Left lung (tissue), 10 donors: ENCODE data around the gene NDRG4. TPM values are rescaled to one million over a fixed set of nuclear protein-coding genes. Genes with fewer than 3 reads are reported as not detected.
A peak's percentile ranks its signal among the peaks of the same experiment; 100 is the strongest.

Experiments used
- ATAC-seq: fragments of 200-7000 bp; cut with Tn5 transposase; one replicate; pipeline ENCODE4 v1.9.1; 2020; ENCODE audit warnings: moderate library complexity
- DNase-seq, 4 donors: peaks; one replicate each; pipeline ENCODE4 v3.0.0-alpha.2; 2013 to 2020
- H3K27ac ChIP-seq, 2 donors: fragments of 200-600 bp; sonication (generic) in 1 of 2; one replicate each; pipeline versions ENCODE4 v1.5.0 to v1.8.0; 2020 to 2021
- H3K27me3 ChIP-seq, 2 donors: fragments of 200-600 bp; sonication (generic) in 1 of 2; one replicate each; pipeline versions ENCODE4 v1.5.0 to v1.8.0; 2020 to 2021
- H3K36me3 ChIP-seq, 2 donors: fragments of 200-600 bp; sonication (generic) in 1 of 2; one replicate each; pipeline versions ENCODE4 v1.5.0 to v1.8.0; 2020 to 2021
- H3K4me1 ChIP-seq, 2 donors: fragments of 200-600 bp; one replicate each; pipeline ENCODE4 v1.8.0; 2021
- H3K4me3 ChIP-seq, 2 donors: fragments of 200-600 bp; sonication (generic) in 1 of 2; one replicate each; pipeline versions ENCODE4 v1.5.0 to v1.8.0; 2020 to 2021; ENCODE audit warnings: mild to moderate bottlenecking in 1 of 2
- H3K9me3 ChIP-seq, 2 donors: fragments of 200-600 bp; sonication (generic) in 1 of 2; one replicate each; pipeline versions ENCODE4 v1.5.0 to v1.8.0; 2020 to 2021
- CTCF ChIP-seq, 2 donors: fragments of 200-600 bp; sonication (generic) in 1 of 2; IDR thresholded peaks; one replicate each; pipeline versions ENCODE4 v1.5.0 to v1.8.0; 2021; ENCODE audit warnings: antibody characterized with exemption in 2 of 2
- intact Hi-C, 2 donors: fragments of 100-400 bp; cut with DNase I; formaldehyde crosslinking; loops; one replicate each; pipeline versions ENCODE4 v1.11.2 to v1.14.2; 2022
- polyA plus RNA-seq, 6 donors: library from polyadenylated mRNA; unstranded; fragments of 120-200 nt; gene quantifications; one replicate each; pipeline ENCODE4 v1.2.1, GENCODE V29; 2013; ENCODE audit not compliant: insufficient read length in 6 of 6
- total RNA-seq, 2 donors: library from RNA; stranded (reverse); fragmentation: NEBNext Ultra II Directional; extraction: Animal tissue kit (Norgen Biotek cat#: 25700); gene quantifications; one replicate each; pipeline ENCODE4 v1.2.1, GENCODE V29; 2021
- donor health status: DM: no; HTN: yes; CAD: no.
- donor health status: DM: no; HTN: no; CAD: no.

Gene NDRG4
- total and polyA plus RNA-seq, 8 donors, result 10.0 to 16.3 (median 13.1) TPM

- H3K27me3 ChIP-seq, result peaks cover 55 to 77% of the 10 kb centered on the region in 2 donors
- H3K4me3 ChIP-seq, result peak overlapping the region; percentile 25 to 47
- no peaks in the 10 kb centered on the region for H3K9me3 ChIP-seq
- H3K27ac ChIP-seq, result peak overlapping the region in 1 of 2 donors; percentile 48
- H3K4me1 ChIP-seq, result peaks cover 7 to 19% of the 10 kb centered on the region in 2 donors
- DNase-seq (peak in 1 of 4 donors; percentile 13), ATAC-seq (no peak)
- H3K36me3 ChIP-seq, result no peaks in the 10 kb centered on the region
- no peak for TF ChIP-seq CTCF (IDR thresholded peaks at IDR 0.05)
- intact Hi-C loops, result no loop called here
These were observed 34.8 kb upstream of the NDRG4 start for GRCh38 chr16:58464916-58465731.

GRCh38 chr16:58465817-58466216, 34.1 kb upstream of the NDRG4 start:
- Histone ChIP-seq H3K36me3 (no peaks in the 10 kb centered on the region), H3K27me3 (peaks cover 55 to 76% of the 10 kb centered on the region in 2 donors), H3K27ac (no peak overlapping the region), H3K4me1 (peaks cover 7 to 19% of the 10 kb centered on the region in 2 donors), H3K4me3 (no peak overlapping the region), H3K9me3 (no peaks in the 10 kb centered on the region)
- ATAC-seq (no peak), DNase-seq (no peak)
- TF ChIP-seq CTCF (IDR thresholded peaks at IDR 0.05), result no peak
- intact Hi-C loops, result no loop called here

- Histone ChIP-seq H3K27me3 (peaks cover 55 to 75% of the 10 kb centered on the region in 2 donors), H3K27ac (no peak overlapping the region), H3K4me3 (no peak overlapping the region)
These were observed 33.5 kb upstream of the NDRG4 start for GRCh38 chr16:58466396-58466795.

GRCh38 chr16:58467905-58468304, 32.0 kb upstream of the NDRG4 start:
- intact Hi-C loops, result no loop called here
- H3K36me3 ChIP-seq, result no peaks in the 10 kb centered on the region
- H3K27ac ChIP-seq, result no peak overlapping the region
- TF ChIP-seq CTCF (IDR thresholded peaks at IDR 0.05), result no peak
- DNase-seq (no peak), ATAC-seq (no peak)
- H3K4me1 ChIP-seq, result peaks cover 7 to 18% of the 10 kb centered on the region in 2 donors
- H3K4me3 ChIP-seq, result no peak overlapping the region
- H3K27me3 ChIP-seq, result peaks cover 50 to 60% of the 10 kb centered on the region in 2 donors
- H3K9me3 ChIP-seq, result no peaks in the 10 kb centered on the region

More at GRCh38 chr16:58466396-58466795, 33.5 kb upstream of the NDRG4 start:
- no peak for DNase-seq
- intact Hi-C loops, result no loop called here
- Histone ChIP-seq H3K4me1 (peaks cover 7 to 19% of the 10 kb centered on the region in 2 donors), H3K36me3 (no peaks in the 10 kb centered on the region), H3K9me3 (no peaks in the 10 kb centered on the region)
- TF ChIP-seq CTCF (IDR thresholded peaks at IDR 0.05), result no peak
- no peak for ATAC-seq

- DNase-seq (no peak), ATAC-seq (no peak)
- Histone ChIP-seq H3K36me3 (no peaks in the 10 kb centered on the region), H3K27me3 (peaks cover 16 to 25% of the 10 kb centered on the region in 2 donors), H3K27ac (peak overlapping the region in 1 of 2 donors; percentile 33), H3K9me3 (no peaks in the 10 kb centered on the region), H3K4me3 (no peak overlapping the region), H3K4me1 (no peaks in the 10 kb centered on the region)
- TF ChIP-seq CTCF (IDR thresholded peaks at IDR 0.05), result no peak
- intact Hi-C loops, result no loop called here
These were observed 28.6 kb upstream of the NDRG4 start for GRCh38 chr16:58471209-58471975.
